Measurements from ENCODE around the gene RBCK1.

- TF ChIP-seq CTCF (conservative IDR thresholded peaks at IDR 0.05; ENCODE audit: low read depth, low read length) = no peak
- TF ChIP-seq RFX5 (IDR thresholded peaks at IDR 0.05; ENCODE audit: low read depth, low read length) = no peak
- TF ChIP-seq POLR2A (IDR thresholded peaks at IDR 0.05; ENCODE audit: low read depth, low read length) = no peak
- TF ChIP-seq RAD21 (IDR thresholded peaks at IDR 0.05; ENCODE audit: low read length) = no peak
- TF ChIP-seq USF2 (IDR thresholded peaks at IDR 0.05; ENCODE audit: low read depth, low read length) = no peak
- TF ChIP-seq FOS (IDR thresholded peaks at IDR 0.05; ENCODE audit: low read depth, low read length) = no peak
- TF ChIP-seq MAZ (IDR thresholded peaks at IDR 0.05; ENCODE audit: borderline replicate concordance, low read depth, low read length) = no peak
- TF ChIP-seq CHD1 (IDR thresholded peaks at IDR 0.05; ENCODE audit: low read depth, low read length) = no peak
- TF ChIP-seq MXI1 (IDR thresholded peaks at IDR 0.05; ENCODE audit: borderline replicate concordance, low read depth, low read length) = no peak
- no peak for TF ChIP-seq MAFK (IDR thresholded peaks at IDR 0.05; ENCODE audit: low read depth, low read length)
- no peak for TF ChIP-seq RCOR1 (IDR thresholded peaks at IDR 0.05; ENCODE audit: insufficient replicate concordance, low read length)
These were observed 32.5 kb downstream of the RBCK1 start for GRCh38 chr20:440636-441035.

All from IMR-90 (cell line).